ENCODE results near the gene RYR3.

RYR3 gene

DNA sequence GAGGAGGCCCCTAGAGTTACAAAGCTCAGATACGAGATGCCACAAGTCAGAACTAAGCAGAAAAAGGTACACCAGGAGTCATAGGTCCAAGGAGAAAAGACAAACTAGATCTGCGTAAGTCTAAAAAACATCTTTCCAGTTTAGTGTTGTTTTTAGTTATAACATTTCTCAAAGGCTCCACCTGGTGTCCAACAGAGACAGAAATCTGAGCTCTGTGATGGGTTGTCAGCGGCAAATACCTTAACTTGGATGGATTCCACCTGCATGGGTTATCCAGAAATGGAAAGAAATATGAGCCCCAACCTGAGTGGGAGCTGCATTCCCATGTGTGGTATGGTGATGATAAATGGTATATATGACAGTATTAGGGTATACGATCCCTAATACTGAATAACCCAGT, 418.9 kb downstream of the RYR3 start:
- no peak for DNase-seq

GRCh38 chr15:33730815-33731214, 420.0 kb downstream of the RYR3 start:
- DNase-seq: no peak

GRCh38 chr15:33735143-33735542, 424.4 kb downstream of the RYR3 start:
- DNase-seq: no peak

GRCh38 chr15:33735637-33736247, 425.0 kb downstream of the RYR3 start:
- no peak for DNase-seq

DNA sequence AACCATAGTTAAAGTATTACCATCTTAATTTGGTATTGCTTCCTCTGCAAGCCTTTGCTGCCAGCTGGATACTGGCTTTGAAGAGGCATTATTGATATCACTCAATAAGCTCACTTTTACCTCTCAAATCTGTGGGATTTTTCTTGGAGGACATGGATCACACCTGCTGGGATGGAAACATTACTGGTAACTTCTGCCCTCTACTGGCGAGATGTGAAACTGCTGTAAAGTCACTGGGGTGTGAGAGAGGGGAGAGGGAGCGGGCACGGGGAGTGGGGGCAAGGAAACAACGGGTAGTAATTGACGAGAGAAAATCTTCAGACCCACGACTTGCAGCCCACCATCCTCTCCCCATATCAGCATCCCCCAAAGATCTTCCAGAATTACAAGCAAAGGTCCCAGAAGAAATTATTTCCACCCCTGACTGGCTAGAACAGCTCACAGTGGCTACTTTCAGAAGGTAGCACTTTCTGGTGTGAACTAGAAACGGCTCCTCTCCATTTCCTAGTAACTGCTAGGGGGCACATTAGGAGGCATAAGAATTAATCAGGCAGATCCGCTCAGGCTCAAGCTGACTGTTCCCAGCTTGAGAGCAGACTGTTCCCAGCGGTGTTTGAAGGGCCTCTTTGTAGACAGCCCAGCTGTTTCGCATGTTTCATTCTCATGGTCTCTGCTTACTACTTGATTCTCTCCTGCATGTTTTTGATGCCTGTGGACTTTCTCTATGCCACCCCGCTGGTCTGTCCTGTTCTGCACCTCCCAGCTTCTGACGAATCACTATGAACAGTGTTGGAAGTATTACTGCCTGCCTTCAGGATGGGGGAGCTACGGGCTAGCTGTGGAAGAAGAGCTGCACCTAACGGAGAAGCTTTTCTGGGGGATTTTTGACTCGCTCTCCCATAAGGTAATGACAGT, 427.2 kb downstream of the RYR3 start:
- no peak for DNase-seq

GRCh38 chr15:33738941-33739664, 428.3 kb downstream of the RYR3 start:
- DNase-seq: no peak

- no peak for DNase-seq
Observed at GRCh38 chr15:33742306-33742705, 431.5 kb downstream of the RYR3 start.

- DNase-seq: no peak
Observed at GRCh38 chr15:33742800-33743199, 432.0 kb downstream of the RYR3 start.

GRCh38 chr15:33746203-33746602, 435.4 kb downstream of the RYR3 start:
- DNase-seq: no peak

DNA sequence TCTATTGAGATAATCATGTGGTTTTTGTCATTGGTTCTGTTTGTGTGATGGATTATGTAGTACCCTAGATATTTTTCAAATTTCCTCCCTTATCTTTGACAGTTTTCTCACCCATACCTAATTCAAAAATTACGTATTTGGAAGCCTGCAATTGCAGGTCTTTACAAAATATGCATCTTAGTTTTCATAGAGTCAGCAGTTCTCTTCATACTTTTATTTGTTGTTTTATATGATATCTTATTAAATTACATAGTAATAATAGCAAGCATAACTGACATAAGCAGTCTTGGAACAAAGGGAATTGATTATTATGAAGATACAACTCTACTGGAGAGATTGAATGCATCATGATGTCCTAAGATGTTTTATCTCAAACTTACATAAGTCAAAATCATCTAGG, 442.2 kb downstream of the RYR3 start:
- DNase-seq: no peak

DNA sequence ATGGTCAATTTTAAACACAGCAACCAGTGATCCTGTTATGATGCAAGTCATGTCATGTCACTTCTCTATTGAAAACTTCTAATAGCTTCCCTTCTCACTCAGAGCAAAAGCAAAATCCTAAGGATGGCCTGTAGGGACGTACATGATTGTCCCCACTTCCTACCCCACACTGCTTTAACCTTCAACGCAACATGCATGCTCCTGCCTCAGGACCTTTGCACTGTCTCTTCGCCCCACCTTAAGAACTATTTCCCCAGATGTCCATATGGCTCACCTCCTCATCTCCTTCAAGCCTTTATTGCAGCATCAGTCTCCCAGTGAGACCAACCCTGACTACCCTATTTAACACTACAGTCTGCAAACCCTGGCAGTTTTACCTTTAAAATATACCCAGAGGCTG, 443.5 kb downstream of the RYR3 start:
- no peak for DNase-seq

GRCh38 chr15:33756961-33757360, 446.2 kb downstream of the RYR3 start:
- no peak for DNase-seq

GRCh38 chr15:33757516-33758232, 446.9 kb downstream of the RYR3 start:
- DNase-seq: no peak

DNA sequence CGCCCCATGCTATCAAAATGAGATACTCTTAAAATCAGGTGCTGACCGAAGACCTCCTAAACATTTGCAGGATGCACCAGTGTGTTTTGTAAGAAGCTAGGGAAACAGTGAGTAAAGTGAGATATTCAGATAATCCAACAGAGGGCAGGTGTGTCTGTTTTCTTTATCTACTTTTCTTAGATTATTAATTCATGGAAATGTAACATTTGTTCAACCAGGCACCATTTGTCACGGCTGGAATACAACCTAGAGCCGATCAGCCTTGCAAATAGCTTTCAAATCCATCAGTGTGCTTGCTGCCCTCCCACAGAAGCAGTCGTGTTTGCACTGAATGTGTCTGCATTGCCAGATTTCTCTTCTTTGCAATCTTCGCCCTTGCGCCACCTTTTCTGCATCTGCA, 455.6 kb downstream of the RYR3 start:
- DNase-seq: no peak

DNA sequence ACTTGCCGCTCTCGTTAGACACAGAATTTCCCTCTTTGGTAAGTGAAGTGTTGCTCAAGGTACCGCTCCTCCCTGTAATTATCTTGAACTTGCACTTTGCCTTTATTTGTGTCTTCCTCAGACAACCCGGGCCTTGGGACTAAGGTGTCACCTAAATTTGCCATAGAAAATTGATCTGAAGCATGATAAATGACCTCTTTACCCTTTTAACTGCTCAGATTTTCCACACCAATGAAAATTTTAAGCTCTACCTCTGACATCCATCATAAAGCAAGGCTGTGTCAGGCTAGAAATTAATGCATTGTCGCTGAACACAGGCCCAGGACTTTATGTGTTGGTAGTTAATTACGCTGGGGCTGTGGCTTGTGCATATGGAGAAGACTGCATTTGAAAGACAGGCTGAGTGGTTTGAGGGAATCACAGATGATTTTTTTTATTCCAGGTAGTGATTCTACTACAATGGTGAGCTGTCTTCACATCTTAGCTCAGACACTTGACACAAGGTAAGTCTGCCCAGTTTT, 458.0 kb downstream of the RYR3 start:
- no peak for DNase-seq

DNA sequence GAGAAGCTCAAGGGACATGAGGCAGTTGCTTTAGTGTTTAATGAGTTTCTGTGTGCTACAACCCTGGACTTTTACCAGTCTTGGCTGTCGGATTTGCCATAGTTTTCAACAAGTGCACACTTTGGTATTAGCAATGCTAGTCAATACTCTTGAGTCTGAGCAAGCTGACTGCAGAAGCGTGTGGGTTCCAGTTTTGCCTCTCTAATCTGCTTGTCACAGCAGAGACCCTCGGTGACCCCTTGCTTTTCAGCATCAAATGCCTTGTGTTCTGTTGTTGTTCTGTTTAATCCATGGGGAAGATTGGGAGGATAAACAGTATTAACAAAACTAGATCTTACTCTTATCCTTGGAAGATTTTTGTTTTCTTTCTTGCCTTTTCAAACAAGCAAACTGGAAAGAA, 463.2 kb downstream of the RYR3 start:
- no peak for DNase-seq

- DNase-seq: no peak
Observed at GRCh38 chr15:33778852-33779251, 468.1 kb downstream of the RYR3 start.

- no peak for DNase-seq
Observed at GRCh38 chr15:33780011-33780768, 469.4 kb downstream of the RYR3 start.

- DNase-seq: no peak
Observed at GRCh38 chr15:33782966-33783365, 472.2 kb downstream of the RYR3 start.

DNA sequence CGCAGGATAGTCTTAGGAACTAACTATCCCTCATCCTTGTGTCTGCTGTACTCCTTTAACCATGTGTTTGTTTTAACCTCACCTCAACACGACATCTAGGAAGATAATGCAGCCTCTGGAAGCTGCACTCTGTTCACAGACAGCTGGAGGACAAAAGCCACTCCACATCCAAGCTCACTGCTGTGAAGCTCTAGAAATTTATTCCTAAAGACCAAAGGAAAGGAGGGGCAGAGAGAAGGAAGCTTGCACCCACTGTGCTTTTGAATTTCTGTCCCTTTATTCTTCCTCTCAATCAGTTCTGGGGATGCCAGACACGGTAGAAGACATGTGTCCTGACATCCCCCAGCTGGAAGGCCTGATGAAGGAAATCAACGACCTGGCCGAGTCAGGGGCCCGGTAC, 474.6 kb downstream of the RYR3 start:
- no peak for DNase-seq

DNA sequence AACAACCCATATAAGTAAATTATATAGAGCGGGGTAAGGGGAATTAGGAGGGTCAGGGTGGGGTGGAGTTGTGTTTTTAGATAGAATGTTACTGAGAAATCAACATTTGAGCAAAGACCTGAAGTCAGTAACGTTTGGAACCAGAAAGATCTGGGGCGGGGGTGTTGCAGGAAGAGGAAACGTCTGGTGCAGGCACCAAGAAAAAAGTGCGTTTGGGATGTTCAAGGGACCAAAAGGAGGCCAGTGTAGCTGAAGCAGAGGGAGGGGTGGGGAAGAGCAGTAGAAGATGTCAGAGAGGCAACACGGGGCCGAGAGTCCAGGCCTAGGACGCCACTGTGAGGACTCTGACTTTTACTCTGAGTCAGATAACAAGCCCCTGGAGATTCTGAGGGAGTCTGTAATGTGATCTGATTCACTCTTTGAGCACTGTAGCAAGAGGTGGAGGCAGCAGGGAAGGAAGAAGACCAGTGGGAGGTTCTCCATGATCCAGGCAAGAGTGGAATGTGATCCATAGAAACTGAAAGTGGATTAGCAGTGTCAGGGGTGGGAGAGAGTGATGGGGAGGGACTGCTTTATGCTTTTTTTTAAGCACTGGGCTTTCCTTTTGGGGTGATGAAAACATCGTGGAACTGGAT, 478.3 kb downstream of the RYR3 start:
- DNase-seq: no peak

DNA sequence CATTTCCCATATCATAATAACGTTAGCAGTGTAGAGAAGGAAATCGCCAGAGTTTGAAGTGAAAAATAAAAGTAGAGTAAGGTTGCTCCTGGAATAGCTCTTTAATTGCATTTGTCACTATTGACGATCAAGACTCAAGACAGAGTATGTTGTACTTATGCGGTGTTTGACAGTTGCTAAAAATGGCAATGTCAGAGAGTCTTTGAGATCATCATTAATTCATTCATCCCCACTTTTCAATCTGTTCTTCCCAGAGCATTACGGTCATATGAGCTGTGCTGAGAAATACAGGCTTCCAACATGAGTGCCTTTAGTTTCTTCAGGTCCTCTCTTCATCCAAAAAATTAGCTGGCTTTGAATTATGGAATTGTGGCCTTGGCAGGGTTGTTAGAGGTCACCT, 483.7 kb downstream of the RYR3 start:
- DNase-seq: no peak
